ENCODE results near the gene LRP1.

- TF ChIP-seq CTCF (IDR thresholded peaks at IDR 0.05) = no peak
- no peak for TF ChIP-seq POLR2AphosphoS5 (IDR thresholded peaks at IDR 0.05; ENCODE audit: insufficient read depth in 1 of 2, low read depth in 1 of 2)
These were observed 45.4 kb downstream of the LRP1 start for GRCh38 chr12:57173683-57174082.

Data from vagina (tissue), 2 donors.